Stimulated activated CD4-positive, alpha-beta T cell treated with anti-CD3 and anti-CD28 coated beads, Interleukin-12 subunit alpha, Interleukin-12 subunit beta, amount 100 ng/mL, for 24 hours (primary cell): ENCODE data around the gene TRIM29.

Experiments used
- DNase-seq, 2 experiments: peaks; one replicate each; pipeline ENCODE4 v3.0.0-alpha.2; 2020; ENCODE audit warnings: low read depth in 2 of 2

Gene TRIM29

GRCh38 chr11:120063686-120064340 lies 74.1 kb downstream of the TRIM29 start:
- no peak for DNase-seq

GRCh38 chr11:120062561-120062930 lies 75.4 kb downstream of the TRIM29 start:
- DNase-seq, result no peak

GRCh38 chr11:120061761-120062560 lies 76.0 kb downstream of the TRIM29 start:
- no peak for DNase-seq
